ENCODE data around the gene TMX1. TPM values are rescaled to one million over a fixed set of nuclear protein-coding genes. Genes with fewer than 3 reads are reported as not detected.

TMX1 gene
- total and polyA plus RNA-seq, 2 experiments from 2014 or later = 61.5 to 126 TPM

DNA sequence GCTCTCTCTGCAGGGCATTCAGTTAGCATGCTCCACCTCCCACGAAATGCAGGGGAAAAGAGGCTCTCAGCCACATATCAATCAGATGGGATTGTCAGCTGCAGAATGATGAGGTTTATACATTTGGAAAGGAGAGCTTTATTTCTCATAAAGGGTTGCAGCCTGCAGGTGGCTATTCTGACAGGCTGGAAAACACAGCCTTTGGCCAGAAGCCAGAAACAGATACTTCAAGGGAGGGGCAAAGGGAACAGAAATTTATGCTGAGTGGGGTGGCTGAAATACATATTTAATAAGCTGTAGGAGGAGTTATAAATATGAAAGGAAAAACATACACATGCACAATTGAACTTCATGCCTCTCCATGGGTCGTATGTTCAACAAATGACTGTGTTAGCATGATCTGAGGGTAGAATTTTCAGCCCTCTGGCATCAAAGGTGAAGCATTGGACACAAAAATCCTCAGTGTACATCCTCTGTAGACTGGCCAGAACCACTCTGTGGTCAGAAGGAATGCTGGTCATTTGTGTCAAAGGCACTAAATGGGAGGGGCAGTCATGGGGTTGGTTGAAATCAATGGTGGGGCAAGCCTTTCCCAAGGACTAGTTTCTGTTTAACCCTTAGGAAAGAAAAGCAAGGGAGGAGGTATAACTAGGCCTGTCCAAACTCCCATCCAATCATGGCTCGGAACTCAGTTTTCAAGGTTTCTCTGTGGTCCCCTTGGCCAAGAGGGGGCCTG is 62.4 kb downstream of the TMX1 start:
- Histone ChIP-seq H3K9me2 (ENCODE audit: insufficient read depth) (peaks cover 3% of the 10 kb centered on the region; the same call in 1 of the 2 replicates), H3K27ac (ENCODE audit: low read depth) (no peak overlapping the region), H3K4me2 (no peak overlapping the region), H3K4me3 (no peak overlapping the region), H3K79me2 (replicated peaks; ENCODE audit: insufficient read depth) (no peaks in the 10 kb centered on the region), H3K27me3 (ENCODE audit: insufficient read depth) (no peaks in the 10 kb centered on the region), H2AFZ (no peak overlapping the region), H3K4me1 (ENCODE audit: insufficient read depth) (peaks cover 15% of the 10 kb centered on the region), H3F3A (replicated peaks; ENCODE audit: low read depth) (no peaks in the 10 kb centered on the region), H4K20me1 (replicated peaks; ENCODE audit: insufficient read depth) (no peaks in the 10 kb centered on the region), H3K36me3 (ENCODE audit: insufficient read depth) (no peaks in the 10 kb centered on the region)
- Mint-ChIP-seq H3K4me3 (no peak overlapping the region), H3K27ac (no peak overlapping the region), H3K27me3 (ENCODE audit: insufficient read depth, low read depth, poor library complexity) (peaks cover 3% of the 10 kb centered on the region), H3K9me3 (no peaks in the 10 kb centered on the region), H3K4me1 (peaks cover 19% of the 10 kb centered on the region), H3K36me3 (ENCODE audit: low read depth) (no peaks in the 10 kb centered on the region)
- no peak for DNase-seq (ENCODE audit: low spot score)
- no peak for ATAC-seq
- no peak for TF ChIP-seq ZNF114 (CRISPR knock-in tag; IDR thresholded peaks at IDR 0.05)
- TF ChIP-seq ETS1 (IDR thresholded peaks at IDR 0.05) = no peak
- TF ChIP-seq REST (IDR thresholded peaks at IDR 0.05; ENCODE audit: unreplicated experiment) = no peak
- no peak for TF ChIP-seq NANOG (IDR thresholded peaks at IDR 0.05; ENCODE audit: borderline replicate concordance)
- TF ChIP-seq JUNB (IDR thresholded peaks at IDR 0.05; ENCODE audit: unreplicated experiment) = no peak

DNA sequence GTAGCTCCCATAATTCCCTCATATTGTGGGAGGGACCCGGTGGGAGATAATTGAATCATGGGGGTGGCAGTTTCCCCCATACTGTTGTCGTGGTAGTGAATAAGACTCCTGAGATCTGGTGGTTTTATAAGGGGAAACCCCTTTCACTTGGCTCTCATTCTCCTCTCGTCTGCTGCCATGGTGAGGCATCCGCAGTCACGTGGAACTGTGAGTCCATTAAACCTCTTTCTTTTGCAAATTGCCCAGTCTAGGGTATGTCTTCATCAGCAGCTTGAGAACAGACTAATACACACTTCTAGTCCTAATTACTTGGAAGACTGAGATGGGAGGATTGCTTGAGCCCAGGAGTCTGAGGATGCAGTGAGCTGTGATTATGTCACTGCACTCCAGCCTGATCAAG is 64.4 kb downstream of the TMX1 start:
- H3K9me3 Mint-ChIP-seq = no peaks in the 10 kb centered on the region
- no peaks in the 10 kb centered on the region for H3K36me3 ChIP-seq (ENCODE audit: insufficient read depth)
- peak; percentile 53 for DNase-seq (ENCODE audit: low spot score)
- no peaks in the 10 kb centered on the region for H4K20me1 ChIP-seq (replicated peaks; ENCODE audit: insufficient read depth)
- no peaks in the 10 kb centered on the region for H3K36me3 Mint-ChIP-seq (ENCODE audit: low read depth)
- no peak overlapping the region for H3K27ac Mint-ChIP-seq
- H3K4me3 ChIP-seq = no peak overlapping the region
- H3K79me2 ChIP-seq (replicated peaks; ENCODE audit: insufficient read depth) = no peaks in the 10 kb centered on the region
- no peak overlapping the region; the same call in 1 of the 2 replicates for H3K4me2 ChIP-seq
- peaks cover 19% of the 10 kb centered on the region for H3K4me1 Mint-ChIP-seq
- H3F3A ChIP-seq (replicated peaks; ENCODE audit: low read depth) = no peaks in the 10 kb centered on the region
- peaks cover 3% of the 10 kb centered on the region; the same call in 1 of the 2 replicates for H3K9me2 ChIP-seq (ENCODE audit: insufficient read depth)
- peak; percentile 61 for ATAC-seq
- no peaks in the 10 kb centered on the region for H3K27me3 ChIP-seq (ENCODE audit: insufficient read depth)
- H3K4me1 ChIP-seq (ENCODE audit: insufficient read depth) = peaks cover 15% of the 10 kb centered on the region
- H3K4me3 Mint-ChIP-seq = no peak overlapping the region
- no peak overlapping the region for H3K27ac ChIP-seq (ENCODE audit: low read depth)
- H3K27me3 Mint-ChIP-seq (ENCODE audit: insufficient read depth, low read depth, poor library complexity) = peaks cover 1% of the 10 kb centered on the region
- H2AFZ ChIP-seq = no peak overlapping the region
- no peak for TF ChIP-seq ZNF462 (CRISPR knock-in tag; IDR thresholded peaks at IDR 0.05)
- TF ChIP-seq ZNF114 (CRISPR knock-in tag; IDR thresholded peaks at IDR 0.05) = no peak
- no peak for TF ChIP-seq NANOG (IDR thresholded peaks at IDR 0.05; ENCODE audit: borderline replicate concordance)
- TF ChIP-seq ZNF331 (CRISPR knock-in tag; IDR thresholded peaks at IDR 0.05; ENCODE audit: low read depth) = no peak
- TF ChIP-seq ETS1 (IDR thresholded peaks at IDR 0.05) = no peak
- TF ChIP-seq POLR2AphosphoS5 (IDR thresholded peaks at IDR 0.05; ENCODE audit: low read depth) = no peak
- no peak for TF ChIP-seq EZH2phosphoT487 (IDR thresholded peaks at IDR 0.05; ENCODE audit: unreplicated experiment)

All from GM23338 (cell line).